OCI-LY3 (cell line): ENCODE results near the gene LLGL1.

Experiments used
- H2AFZ ChIP-seq: fragments of 200-600, 300-600 bp; shearing (Covaris generic); 2 replicates; pipeline ENCODE4 v1.6.0; 2014; ENCODE audit warnings: antibody characterized with exemption, low read depth, low read length
- H3K27ac ChIP-seq: fragments of 200-600, 300-600 bp; sonication (generic); 2 replicates; pipeline ENCODE4 v1.5.1; 2014; ENCODE audit warnings: mild to moderate bottlenecking, low read length, moderate library complexity, mixed read lengths
- H3K27me3 ChIP-seq: fragments of 200-600, 300-600 bp; sonication (generic); 2 replicates; pipeline ENCODE4 v1.6.1; 2014; ENCODE audit warnings: low read depth, low read length, mixed read lengths
- H3K36me3 ChIP-seq: fragments of 200-600, 300-600 bp; sonication (generic); replicated peaks from 2 replicates; pipeline ENCODE3; 2014; ENCODE audit warnings: low read depth, low read length, mixed read lengths
- H3K4me1 ChIP-seq: fragments of 300-600, 200-600 bp; sonication (generic); 2 replicates; pipeline ENCODE4 v1.6.1; 2014; ENCODE audit warnings: low read length, mixed read lengths
- H3K4me2 ChIP-seq: fragments of 200-600, 300-600 bp; sonication (generic); 2 replicates; pipeline ENCODE4 v1.6.1; 2014; ENCODE audit warnings: low read length, mixed read lengths
- H3K4me3 ChIP-seq: fragments of 300-600, 200-600 bp; sonication (generic); 2 replicates; pipeline ENCODE4 v1.5.1; 2014; ENCODE audit warnings: antibody characterized with exemption, mild to moderate bottlenecking, low read length, moderate library complexity
- H3K79me2 ChIP-seq: fragments of 300-600, 200-600 bp; shearing (Covaris generic); 2 replicates; pipeline ENCODE4 v1.6.1; 2014; ENCODE audit warnings: mild to moderate bottlenecking, low read length, mixed read lengths
- H3K9ac ChIP-seq: fragments of 300-600, 200-600 bp; shearing (Covaris generic); 2 replicates; pipeline ENCODE4 v1.6.0; 2014; ENCODE audit warnings: mild to moderate bottlenecking, low read length, moderate library complexity
- H3K9me3 ChIP-seq: fragments of 200-600, 300-600 bp; shearing (Covaris generic); 2 replicates; pipeline ENCODE4 v1.6.1; 2014; ENCODE audit warnings: low read length, mixed read lengths; ENCODE audit not compliant: insufficient read depth
- H4K20me1 ChIP-seq: fragments of 200-600, 300-600 bp; sonication (generic); 2 replicates; pipeline ENCODE4 v1.6.1; 2016; ENCODE audit warnings: low read length, mixed read lengths; ENCODE audit not compliant: insufficient read depth
- CTCF ChIP-seq: fragments of 200-600, 300-600 bp; sonication (generic); IDR thresholded peaks from 2 replicates; pipeline ENCODE4 v1.5.1; 2014; ENCODE audit warnings: antibody characterized with exemption, low read length, low read depth
- EZH2phosphoT487 ChIP-seq: fragments of 200-600 bp; shearing (Covaris generic); IDR thresholded peaks from 2 replicates; pipeline ENCODE4 v1.6.1; 2018; ENCODE audit warnings: antibody characterized with exemption, mixed run types, low read depth

Gene LLGL1

GRCh38 chr17:18182978-18183333 lies 42.5 kb upstream of the LLGL1 start:
- Histone ChIP-seq H3K4me2 (peak overlapping the region; percentile 66), H3K4me3 (peak overlapping the region; percentile 84), H3K27me3 (no peaks in the 10 kb centered on the region), H3K36me3 (no peaks in the 10 kb centered on the region), H2AFZ (no peak overlapping the region), H4K20me1 (peaks cover 29% of the 10 kb centered on the region), H3K27ac (peak overlapping the region; percentile 89), H3K9me3 (no peaks in the 10 kb centered on the region), H3K9ac (peak overlapping the region; percentile 72), H3K79me2 (peaks cover 39% of the 10 kb centered on the region), H3K4me1 (peaks cover 24% of the 10 kb centered on the region)
- no peak for TF ChIP-seq CTCF
- TF ChIP-seq EZH2phosphoT487: no peak

DNA sequence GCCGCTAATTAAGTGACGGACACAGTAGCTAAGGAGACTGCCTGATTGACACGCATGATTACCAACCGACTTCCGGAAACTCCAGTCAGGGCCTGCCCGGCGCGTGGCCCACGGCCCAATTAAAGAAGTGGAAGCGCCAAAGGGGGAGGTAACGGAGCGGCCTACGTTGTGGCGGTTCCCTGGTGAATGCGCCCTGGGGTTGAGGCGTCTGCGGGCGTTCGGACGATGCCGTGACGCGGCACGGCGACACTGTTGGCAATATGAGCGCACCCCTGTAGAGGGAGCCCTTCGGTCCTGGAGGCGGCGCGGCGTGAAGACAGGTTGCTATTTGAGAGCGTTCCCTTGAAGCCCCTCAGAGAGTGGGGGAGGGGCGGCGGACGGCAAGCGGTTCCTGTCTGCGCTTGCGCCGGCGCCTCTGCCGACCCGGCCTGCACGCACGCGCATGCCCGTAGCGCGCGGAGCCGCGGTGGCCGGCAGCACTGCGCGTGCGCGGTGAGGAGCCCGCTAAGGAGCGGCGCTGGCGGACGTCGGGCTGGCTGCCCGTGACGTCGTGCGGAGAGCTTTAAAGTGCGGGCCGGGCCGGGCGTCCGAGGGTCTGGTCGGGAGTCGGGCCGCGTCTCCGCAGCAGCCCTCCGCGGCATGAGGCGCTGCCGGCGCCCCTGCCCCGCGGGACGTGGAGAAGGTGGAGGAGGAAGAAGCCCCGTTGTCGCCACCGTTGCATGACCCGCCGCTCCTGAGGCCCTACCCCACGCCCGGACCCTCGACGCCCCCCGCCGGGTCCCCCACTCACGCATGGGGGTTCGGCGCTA lies 41.9 kb upstream of the LLGL1 start, which contains the start of gene ALKBH5:
Gene ALKBH5, plus strand, starts transcription at position 495 of the 809 bp plus-strand sequence. CDS start 416 bp downstream, outside the sequence.
- Histone ChIP-seq H3K4me1 (peaks cover 24% of the 10 kb centered on the region), H4K20me1 (peaks cover 33% of the 10 kb centered on the region), H3K27ac (peak within 1 kb of the TSS; percentile 89), H3K4me3 (peak within 1 kb of the TSS; percentile 84), H2AFZ (no peak within 1 kb of the TSS), H3K4me2 (peak within 1 kb of the TSS; percentile 80), H3K27me3 (no peaks in the 10 kb centered on the region), H3K9ac (peak within 1 kb of the TSS; percentile 72), H3K79me2 (peaks cover 45% of the 10 kb centered on the region), H3K36me3 (no peaks in the 10 kb centered on the region), H3K9me3 (no peaks in the 10 kb centered on the region)
- no peak for TF ChIP-seq CTCF
- no peak for TF ChIP-seq EZH2phosphoT487

GRCh38 chr17:18184143-18185031 lies 41.0 kb upstream of the LLGL1 start:
- H3K4me3 ChIP-seq: peak overlapping the region; percentile 84
- TF ChIP-seq CTCF (no peak), EZH2phosphoT487 (no peak)
- H3K27ac ChIP-seq: peak overlapping the region; percentile 89
- H3K4me2 ChIP-seq: peak overlapping the region; percentile 80
- peaks cover 24% of the 10 kb centered on the region for H3K4me1 ChIP-seq
- no peaks in the 10 kb centered on the region for H3K9me3 ChIP-seq
- H3K79me2 ChIP-seq: peaks cover 51% of the 10 kb centered on the region
- no peaks in the 10 kb centered on the region for H3K27me3 ChIP-seq
- H3K9ac ChIP-seq: peak overlapping the region; percentile 70
- peaks cover 33% of the 10 kb centered on the region for H4K20me1 ChIP-seq
- no peak overlapping the region for H2AFZ ChIP-seq
- no peaks in the 10 kb centered on the region for H3K36me3 ChIP-seq

- Histone ChIP-seq H3K4me3 (peak overlapping the region; percentile 84), H3K27me3 (no peaks in the 10 kb centered on the region), H3K4me2 (peak overlapping the region; percentile 80), H2AFZ (no peak overlapping the region), H3K36me3 (no peaks in the 10 kb centered on the region), H3K9me3 (no peaks in the 10 kb centered on the region), H4K20me1 (peaks cover 33% of the 10 kb centered on the region), H3K9ac (peak overlapping the region; percentile 70), H3K27ac (no peak overlapping the region), H3K4me1 (peaks cover 24% of the 10 kb centered on the region), H3K79me2 (peaks cover 58% of the 10 kb centered on the region)
- TF ChIP-seq EZH2phosphoT487: no peak
- TF ChIP-seq CTCF: no peak
These were observed 40.0 kb upstream of the LLGL1 start for GRCh38 chr17:18185391-18185790.
